ENCODE results near the gene NOD1. TPM values are rescaled to one million over a fixed set of nuclear protein-coding genes. Genes with fewer than 3 reads are reported as not detected.

NOD1 gene
- total RNA-seq, 3 donors from 2014 or later, result 13.2 to 14.4 (median 13.2) TPM

DNA sequence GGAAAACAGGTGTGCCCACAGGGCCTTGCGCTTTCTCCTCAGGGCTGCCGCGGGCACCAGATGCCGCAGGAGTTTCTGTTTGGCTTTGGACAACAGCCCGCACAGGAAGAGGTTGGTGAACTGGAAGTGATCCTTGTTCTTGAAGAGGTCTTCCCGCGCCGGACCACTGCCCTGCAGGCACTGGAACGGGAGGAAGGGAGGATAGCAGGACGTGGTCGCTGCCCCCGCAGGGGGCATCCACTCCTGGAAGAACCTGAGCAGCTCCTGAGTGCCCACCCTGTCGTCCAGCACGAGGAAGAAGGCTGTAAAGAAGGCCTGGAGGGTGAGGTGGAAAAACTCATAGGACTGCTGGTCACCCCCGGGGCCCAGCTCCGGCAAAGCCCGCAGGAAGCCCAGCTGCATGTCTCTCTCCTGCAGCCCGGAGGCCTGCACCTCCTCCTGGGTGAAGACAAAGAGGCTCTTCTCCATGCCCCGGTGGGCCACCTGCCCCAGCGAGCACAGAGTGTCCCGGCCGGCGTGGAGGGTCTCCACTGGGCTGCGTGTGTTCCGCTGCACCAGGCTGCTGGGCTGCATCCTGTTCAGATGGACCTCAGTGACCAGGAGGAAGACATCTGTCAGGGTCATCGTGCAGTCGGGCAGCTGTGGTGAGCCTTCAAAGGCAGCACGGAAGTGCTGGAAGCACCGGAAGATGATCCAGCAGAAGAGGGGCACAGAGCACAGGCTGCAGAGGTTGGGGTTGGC lies 26.9 kb downstream of the NOD1 start:
- TF ChIP-seq, protein P1, sequence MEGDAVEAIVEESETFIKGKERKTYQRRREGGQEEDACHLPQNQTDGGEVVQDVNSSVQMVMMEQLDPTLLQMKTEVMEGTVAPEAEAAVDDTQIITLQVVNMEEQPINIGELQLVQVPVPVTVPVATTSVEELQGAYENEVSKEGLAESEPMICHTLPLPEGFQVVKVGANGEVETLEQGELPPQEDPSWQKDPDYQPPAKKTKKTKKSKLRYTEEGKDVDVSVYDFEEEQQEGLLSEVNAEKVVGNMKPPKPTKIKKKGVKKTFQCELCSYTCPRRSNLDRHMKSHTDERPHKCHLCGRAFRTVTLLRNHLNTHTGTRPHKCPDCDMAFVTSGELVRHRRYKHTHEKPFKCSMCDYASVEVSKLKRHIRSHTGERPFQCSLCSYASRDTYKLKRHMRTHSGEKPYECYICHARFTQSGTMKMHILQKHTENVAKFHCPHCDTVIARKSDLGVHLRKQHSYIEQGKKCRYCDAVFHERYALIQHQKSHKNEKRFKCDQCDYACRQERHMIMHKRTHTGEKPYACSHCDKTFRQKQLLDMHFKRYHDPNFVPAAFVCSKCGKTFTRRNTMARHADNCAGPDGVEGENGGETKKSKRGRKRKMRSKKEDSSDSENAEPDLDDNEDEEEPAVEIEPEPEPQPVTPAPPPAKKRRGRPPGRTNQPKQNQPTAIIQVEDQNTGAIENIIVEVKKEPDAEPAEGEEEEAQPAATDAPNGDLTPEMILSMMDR (IDR thresholded peaks at IDR 0.05), result no peak
- Histone ChIP-seq H3K36me3 (ENCODE audit: low read depth) (peaks cover 3% of the 10 kb centered on the region), H3K9me3 (no peaks in the 10 kb centered on the region), H3K4me3 (no peak overlapping the region), H3K4me1 (ENCODE audit: low read depth) (no peaks in the 10 kb centered on the region)
- DNase-seq, result no peak
- intact Hi-C loops (cut with DNase I, micrococcal nuclease), result no loop called here
- ATAC-seq, result no peak

DNA sequence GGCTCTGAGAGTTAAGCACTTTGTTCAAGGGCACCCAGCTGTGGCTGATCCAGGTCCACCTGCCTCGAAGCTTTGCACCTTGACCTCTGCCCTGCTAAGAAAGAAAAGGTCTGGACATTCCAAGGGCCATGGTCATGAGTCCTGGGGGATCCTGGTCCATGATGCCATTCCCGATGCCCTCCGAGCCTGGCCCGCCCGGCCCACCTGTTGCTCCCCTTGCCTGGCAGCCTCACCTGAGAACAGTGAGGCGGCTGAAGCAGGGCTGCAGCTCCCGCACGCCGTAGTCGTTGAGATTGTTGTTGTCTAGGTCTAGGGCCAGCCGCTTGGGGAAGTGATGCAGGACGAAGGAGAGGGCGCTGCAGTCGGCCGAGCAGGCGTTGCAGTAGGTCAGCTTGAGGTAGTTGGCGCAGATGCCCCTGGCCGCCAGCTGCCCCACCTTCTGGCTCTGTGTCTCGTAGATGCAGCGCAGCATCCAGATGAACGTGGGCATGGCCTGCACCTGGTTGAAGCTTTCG lies 27.5 kb downstream of the NOD1 start:
- ATAC-seq (no peak), DNase-seq (no peak)
- Histone ChIP-seq H3K4me3 (no peak overlapping the region), H3K36me3 (ENCODE audit: low read depth) (peaks cover 3% of the 10 kb centered on the region), H3K9me3 (no peaks in the 10 kb centered on the region), H3K4me1 (ENCODE audit: low read depth) (no peaks in the 10 kb centered on the region)
- TF ChIP-seq, protein P1 (IDR thresholded peaks at IDR 0.05), result no peak
- intact Hi-C loops (cut with DNase I, micrococcal nuclease), result no loop called here

DNA sequence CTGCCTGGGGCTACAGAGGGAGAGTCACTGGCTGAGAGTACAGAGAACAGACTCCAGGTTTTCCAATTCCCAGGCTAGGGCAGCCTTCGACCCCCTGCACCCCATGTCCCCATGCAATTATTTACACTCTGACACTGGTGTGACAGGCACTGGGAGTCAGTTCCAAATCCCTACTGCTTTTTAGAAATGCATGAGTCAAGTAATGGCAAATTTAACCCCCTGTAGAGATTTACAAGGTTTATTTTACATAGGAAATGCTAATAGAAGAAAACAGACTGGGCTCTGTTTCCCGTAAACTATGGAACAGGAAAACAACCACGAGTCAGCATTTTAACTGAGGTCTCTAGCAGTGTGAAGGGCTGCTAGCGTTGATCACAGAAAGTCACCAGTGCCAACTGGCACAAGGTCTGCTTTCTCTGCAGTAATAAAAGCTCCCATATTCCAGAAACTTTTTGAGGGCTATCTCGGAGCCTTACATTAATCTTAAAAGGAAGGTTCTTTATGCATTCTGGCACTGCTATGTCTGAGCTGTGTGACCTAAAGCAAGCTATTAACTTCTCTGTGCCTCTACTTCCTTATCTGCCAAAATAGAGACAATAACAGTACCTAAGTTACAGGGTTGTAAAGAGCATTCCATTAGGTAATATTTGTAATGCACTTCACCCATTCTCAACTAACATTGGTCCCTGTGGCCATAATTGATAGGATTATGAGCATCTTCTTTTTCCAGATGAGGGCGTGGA lies 28.2 kb downstream of the NOD1 start:
- DNase-seq (no peak), ATAC-seq (no peak)
- H3K4me3 ChIP-seq, result no peak overlapping the region
- intact Hi-C loops (cut with DNase I, micrococcal nuclease), result no loop called here
- no peaks in the 10 kb centered on the region for H3K9me3 ChIP-seq
- peaks cover 3% of the 10 kb centered on the region for H3K36me3 ChIP-seq (ENCODE audit: low read depth)
- no peaks in the 10 kb centered on the region for H3K4me1 ChIP-seq (ENCODE audit: low read depth)
- TF ChIP-seq, protein P1 (IDR thresholded peaks at IDR 0.05), result no peak

DNA sequence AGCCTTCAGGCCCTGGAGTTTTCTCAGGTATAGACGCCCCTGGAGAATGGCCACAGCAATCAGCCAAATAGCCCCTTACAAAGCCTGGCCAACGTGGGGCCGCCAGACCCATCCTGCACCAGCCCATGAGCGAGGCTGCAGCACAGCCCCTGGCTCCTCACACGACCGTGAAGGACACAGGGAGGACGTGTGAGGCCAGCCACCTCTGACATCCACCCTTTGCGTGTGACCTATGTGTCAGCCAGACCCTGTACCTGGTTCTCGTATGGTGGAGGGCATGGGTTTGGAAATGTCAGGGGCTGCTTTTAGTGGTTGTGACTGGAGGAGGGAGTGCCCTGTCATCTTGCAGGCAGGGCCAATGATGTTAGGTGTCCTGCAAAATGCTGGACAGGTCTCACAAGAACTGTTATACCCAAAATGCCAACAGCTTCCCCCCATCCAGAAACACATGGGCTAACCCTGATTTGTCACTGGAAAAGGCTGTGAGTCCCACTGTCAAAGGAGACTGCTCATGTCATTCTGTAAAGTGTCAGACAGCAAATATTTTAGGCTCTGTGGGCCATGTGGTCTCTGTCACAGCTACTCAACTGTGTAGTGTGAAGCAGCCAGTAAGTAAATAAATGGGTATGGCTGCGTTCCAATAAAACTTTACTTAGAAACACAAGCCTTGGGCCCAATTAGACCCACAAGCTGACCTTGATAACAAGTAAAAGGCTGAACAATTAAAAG lies 30.0 kb downstream of the NOD1 start:
- H3K4me1 ChIP-seq (ENCODE audit: low read depth), result no peaks in the 10 kb centered on the region
- H3K36me3 ChIP-seq (ENCODE audit: low read depth), result peaks cover 3% of the 10 kb centered on the region
- no peak for DNase-seq
- no peak overlapping the region for H3K4me3 ChIP-seq
- H3K9me3 ChIP-seq, result no peaks in the 10 kb centered on the region
- TF ChIP-seq, protein P1 (IDR thresholded peaks at IDR 0.05), result no peak
- no peak for ATAC-seq
- intact Hi-C loops (cut with DNase I, micrococcal nuclease), result no loop called here

DNA sequence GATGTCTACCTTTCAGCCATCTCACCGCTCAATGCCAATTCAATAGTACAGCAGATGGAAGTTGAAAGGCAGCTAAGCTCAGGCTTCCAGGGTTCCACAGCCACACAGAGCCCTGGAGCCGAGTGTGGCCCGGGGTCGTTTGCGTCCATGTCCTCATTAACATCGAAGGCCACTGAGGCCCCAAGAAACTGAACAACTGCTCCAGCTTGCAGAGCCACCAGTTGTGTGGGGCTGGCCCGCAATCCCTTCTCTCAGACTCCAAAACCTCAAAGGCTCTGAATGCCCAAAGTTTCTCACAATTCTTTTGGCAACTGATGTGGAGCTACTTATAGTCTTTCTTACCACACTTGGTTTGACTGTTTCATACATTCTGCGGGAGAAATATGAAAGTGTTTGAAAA lies 31.1 kb downstream of the NOD1 start:
- H3K36me3 ChIP-seq (ENCODE audit: low read depth), result peaks cover 3% of the 10 kb centered on the region
- no peaks in the 10 kb centered on the region for H3K4me1 ChIP-seq (ENCODE audit: low read depth)
- no peak for ATAC-seq
- TF ChIP-seq, protein P1 (IDR thresholded peaks at IDR 0.05), result no peak
- no peaks in the 10 kb centered on the region for H3K9me3 ChIP-seq
- DNase-seq, result no peak
- no peak overlapping the region for H3K4me3 ChIP-seq
- intact Hi-C loops (cut with DNase I, micrococcal nuclease), result no loop called here
